HEK293 (cell line): ENCODE measurements around the gene SERPINA6.

Experiments used
- KLF16 ChIP-seq: fragments of 450-650 bp; formaldehyde crosslinking; IDR thresholded peaks from 2 replicates; pipeline ENCODE4 v1.5.1; 2017; ENCODE audit warnings: missing biosample characterization, missing genetic modification characterization
- KLF8 ChIP-seq: fragments of 450-650 bp; formaldehyde crosslinking; IDR thresholded peaks from 2 replicates; pipeline ENCODE4 v1.5.1; 2016; ENCODE audit warnings: missing biosample characterization, missing genetic modification characterization
- OSR2 ChIP-seq: fragments of 450-650 bp; formaldehyde crosslinking; IDR thresholded peaks from 2 replicates; pipeline ENCODE4 v1.5.1; 2016; ENCODE audit warnings: missing biosample characterization, missing genetic modification characterization
- REPIN1 ChIP-seq: fragments of 450-650 bp; formaldehyde crosslinking; IDR thresholded peaks from 2 replicates; pipeline ENCODE4 v1.5.1; 2017; ENCODE audit warnings: missing biosample characterization, missing genetic modification characterization, low read depth
- SCRT2 ChIP-seq: fragments of 450-650 bp; formaldehyde crosslinking; IDR thresholded peaks from 2 replicates; pipeline ENCODE4 v1.5.1; 2016; ENCODE audit warnings: missing biosample characterization, missing genetic modification characterization
- SP7 ChIP-seq: fragments of 450-650 bp; formaldehyde crosslinking; IDR thresholded peaks from 2 replicates; pipeline ENCODE4 v1.5.1; 2016; ENCODE audit warnings: missing biosample characterization, missing genetic modification characterization
- ZBTB17 ChIP-seq: fragments of 450-650 bp; formaldehyde crosslinking; IDR thresholded peaks from 2 replicates; pipeline ENCODE4 v1.5.1; 2016; ENCODE audit warnings: missing biosample characterization, missing genetic modification characterization
- ZBTB20 ChIP-seq: fragments of 450-650 bp; formaldehyde crosslinking; IDR thresholded peaks from 2 replicates; pipeline ENCODE4 v1.5.1; 2016; ENCODE audit warnings: missing biosample characterization, missing genetic modification characterization
- ZBTB7A ChIP-seq: fragments of 450-650 bp; formaldehyde crosslinking; IDR thresholded peaks from 2 replicates; pipeline ENCODE4 v1.5.1; 2016; ENCODE audit warnings: low read depth, missing biosample characterization, missing genetic modification characterization
- ZBTB8A ChIP-seq: fragments of 450-650 bp; formaldehyde crosslinking; IDR thresholded peaks from 2 replicates; pipeline ENCODE4 v1.5.1; 2016; ENCODE audit warnings: missing biosample characterization, missing genetic modification characterization
- ZEB2 ChIP-seq: fragments of 450-650 bp; formaldehyde crosslinking; IDR thresholded peaks from 2 replicates; pipeline ENCODE4 v1.5.1; 2016; ENCODE audit warnings: missing biosample characterization, missing genetic modification characterization
- ZFHX2 ChIP-seq: fragments of 450-650 bp; formaldehyde crosslinking; conservative IDR thresholded peaks from 2 replicates; pipeline ENCODE4 v1.5.1; 2016; ENCODE audit warnings: missing biosample characterization, missing genetic modification characterization
- ZFP3 ChIP-seq: fragments of 450-650 bp; formaldehyde crosslinking; IDR thresholded peaks from 2 replicates; pipeline ENCODE4 v1.5.1; 2016; ENCODE audit warnings: low read depth, missing biosample characterization, missing genetic modification characterization
- ZNF10 ChIP-seq: fragments of 450-650 bp; formaldehyde crosslinking; IDR thresholded peaks from 2 replicates; pipeline ENCODE4 v1.5.1; 2017; ENCODE audit warnings: missing biosample characterization, missing genetic modification characterization
- ZNF146 ChIP-seq: fragments of 450-650 bp; formaldehyde crosslinking; IDR thresholded peaks from 2 replicates; pipeline ENCODE4 v1.5.1; 2016; ENCODE audit warnings: missing biosample characterization, missing genetic modification characterization
- ZNF157 ChIP-seq: fragments of 450-650 bp; formaldehyde crosslinking; IDR thresholded peaks from 2 replicates; pipeline ENCODE4 v1.5.1; 2016; ENCODE audit warnings: missing biosample characterization, missing genetic modification characterization
- ZNF184 ChIP-seq: fragments of 450-650 bp; IDR thresholded peaks from 2 replicates; pipeline ENCODE4 v1.5.1; 2018; ENCODE audit warnings: missing biosample characterization, mild to moderate bottlenecking, missing genetic modification characterization
- ZNF274 ChIP-seq, 2 experiments: fragments of 200-500 bp in 1 of 2; fragments of 450-650 bp in 1 of 2; sonication (Bioruptor generic) in 1 of 2; formaldehyde crosslinking in 1 of 2; IDR thresholded peaks; 2 replicates each; pipeline versions ENCODE4 v1.5.1 to v1.6.1; 2014 to 2016; ENCODE audit warnings: borderline replicate concordance in 1 of 2, inconsistent platforms in 1 of 2, low read length in 1 of 2, missing biosample characterization in 1 of 2, missing genetic modification characterization in 1 of 2
- ZNF324 ChIP-seq: fragments of 450-650 bp; formaldehyde crosslinking; IDR thresholded peaks from 2 replicates; pipeline ENCODE4 v1.5.1; 2016; ENCODE audit warnings: missing biosample characterization, missing genetic modification characterization
- ZNF341 ChIP-seq: fragments of 450-650 bp; formaldehyde crosslinking; IDR thresholded peaks from 2 replicates; pipeline ENCODE4; 2016; ENCODE audit warnings: low read depth, missing biosample characterization, missing genetic modification characterization
- ZNF394 ChIP-seq: fragments of 450-650 bp; formaldehyde crosslinking; IDR thresholded peaks from 2 replicates; pipeline ENCODE4 v1.5.1; 2016; ENCODE audit warnings: missing biosample characterization, missing genetic modification characterization, mild to moderate bottlenecking, moderate library complexity, borderline replicate concordance
- ZNF423 ChIP-seq: fragments of 450-650 bp; formaldehyde crosslinking; IDR thresholded peaks from 2 replicates; pipeline ENCODE4 v1.5.1; 2016; ENCODE audit warnings: missing biosample characterization, missing genetic modification characterization
- ZNF473 ChIP-seq: fragments of 450-650 bp; formaldehyde crosslinking; IDR thresholded peaks from 2 replicates; pipeline ENCODE4 v1.5.1; 2017; ENCODE audit warnings: missing biosample characterization, missing genetic modification characterization
- ZNF530 ChIP-seq: fragments of 450-650 bp; formaldehyde crosslinking; IDR thresholded peaks from 2 replicates; pipeline ENCODE4 v1.5.1; 2016; ENCODE audit warnings: low read depth, missing biosample characterization, missing genetic modification characterization
- ZNF623 ChIP-seq: fragments of 450-650 bp; formaldehyde crosslinking; IDR thresholded peaks from 2 replicates; pipeline ENCODE4 v1.5.1; 2016; ENCODE audit warnings: missing biosample characterization, missing genetic modification characterization
- ZNF629 ChIP-seq: fragments of 450-650 bp; formaldehyde crosslinking; IDR thresholded peaks from 2 replicates; pipeline ENCODE4 v1.5.1; 2017; ENCODE audit warnings: missing biosample characterization, missing genetic modification characterization
- ZNF660 ChIP-seq: fragments of 450-650 bp; IDR thresholded peaks from 2 replicates; pipeline ENCODE4 v1.5.1; 2018; ENCODE audit warnings: missing biosample characterization, mild to moderate bottlenecking, missing genetic modification characterization
- ZNF776 ChIP-seq: fragments of 450-650 bp; formaldehyde crosslinking; IDR thresholded peaks from 2 replicates; pipeline ENCODE4 v1.5.0; 2017; ENCODE audit warnings: missing biosample characterization, missing genetic modification characterization, borderline replicate concordance
- TF ChIP-seq, protein P1 (sequence below): fragments of 450-650 bp; formaldehyde crosslinking; IDR thresholded peaks from 2 replicates; pipeline ENCODE4 v1.5.1; 2017; ENCODE audit warnings: missing biosample characterization, missing genetic modification characterization
- TF ChIP-seq, protein P2 (sequence below): fragments of 450-650 bp; formaldehyde crosslinking; IDR thresholded peaks from 2 replicates; pipeline ENCODE4 v1.5.1; 2016; ENCODE audit warnings: missing biosample characterization, missing genetic modification characterization
- TF ChIP-seq, protein P3 (sequence below): fragments of 450-650 bp; formaldehyde crosslinking; IDR thresholded peaks from 2 replicates; pipeline ENCODE4 v1.5.1; 2016; ENCODE audit warnings: missing biosample characterization, missing genetic modification characterization
- TF ChIP-seq, protein P4 (sequence below): fragments of 450-650 bp; formaldehyde crosslinking; IDR thresholded peaks from 2 replicates; pipeline ENCODE4 v1.5.1; 2016; ENCODE audit warnings: missing biosample characterization, missing genetic modification characterization

The SERPINA6 gene

DNA sequence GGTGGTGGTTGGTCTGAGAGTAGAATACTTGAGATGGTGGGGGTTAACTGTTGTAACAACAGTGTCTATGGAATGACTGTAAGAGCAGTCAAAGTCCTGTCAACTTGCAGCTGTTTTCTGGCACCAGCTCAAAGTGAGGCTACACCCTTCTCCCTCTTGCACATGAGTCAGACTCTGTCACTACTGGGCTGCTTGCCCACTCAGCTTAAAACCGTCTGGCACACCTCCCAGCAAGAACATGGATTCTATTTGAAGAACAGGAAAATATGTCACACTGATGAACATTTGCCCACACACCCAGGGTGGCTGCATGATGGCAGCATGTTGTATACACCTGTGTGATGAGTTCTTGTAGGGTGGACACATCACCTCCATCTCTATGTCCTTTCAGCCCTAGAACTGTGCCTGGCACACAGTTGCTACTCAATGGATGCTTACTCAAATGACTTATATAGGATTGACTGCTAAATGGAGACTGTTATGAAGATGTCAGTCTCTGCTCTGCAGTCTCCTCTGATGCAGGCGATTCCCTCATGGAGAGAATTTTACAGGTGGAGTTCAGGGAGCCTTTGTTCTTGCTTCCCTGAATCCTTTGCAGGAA, 19.3 kb upstream of the SERPINA6 start (continued):
- TF ChIP-seq, protein P1, sequence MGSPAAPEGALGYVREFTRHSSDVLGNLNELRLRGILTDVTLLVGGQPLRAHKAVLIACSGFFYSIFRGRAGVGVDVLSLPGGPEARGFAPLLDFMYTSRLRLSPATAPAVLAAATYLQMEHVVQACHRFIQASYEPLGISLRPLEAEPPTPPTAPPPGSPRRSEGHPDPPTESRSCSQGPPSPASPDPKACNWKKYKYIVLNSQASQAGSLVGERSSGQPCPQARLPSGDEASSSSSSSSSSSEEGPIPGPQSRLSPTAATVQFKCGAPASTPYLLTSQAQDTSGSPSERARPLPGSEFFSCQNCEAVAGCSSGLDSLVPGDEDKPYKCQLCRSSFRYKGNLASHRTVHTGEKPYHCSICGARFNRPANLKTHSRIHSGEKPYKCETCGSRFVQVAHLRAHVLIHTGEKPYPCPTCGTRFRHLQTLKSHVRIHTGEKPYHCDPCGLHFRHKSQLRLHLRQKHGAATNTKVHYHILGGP (tag by site-specific recombination), result no peak
- TF ChIP-seq ZNF423 (no peak), ZNF623 (tag by site-specific recombination) (no peak), ZNF184 (tag by site-specific recombination) (peak; percentile 70; the same call in 1 of the 2 replicates), ZNF10 (tag by site-specific recombination) (peak; percentile 69), REPIN1 (no peak), ZFHX2 (tag by site-specific recombination) (0 out of 2 replicates have a peak, but pooled peaks have one; percentile 8), ZNF274 (IDR thresholded peaks at IDR 0.05; ENCODE audit: low read length) (no peak), ZNF274 (tag by site-specific recombination; IDR thresholded peaks at IDR 0.05; ENCODE audit: borderline replicate concordance) (no peak), ZNF660 (tag by site-specific recombination) (peak; percentile 88), ZNF629 (tag by site-specific recombination) (peak; percentile 67), ZFP3 (tag by site-specific recombination) (no peak), ZEB2 (tag by site-specific recombination) (peak; percentile 78; the same call in 1 of the 2 replicates), ZNF324 (no peak), KLF8 (peak; percentile 60), ZNF146 (tag by site-specific recombination) (no peak), ZNF530 (no peak), ZNF776 (tag by site-specific recombination) (no peak), ZBTB17 (tag by site-specific recombination) (peak; percentile 47; the same call in 1 of the 2 replicates), ZNF341 (tag by site-specific recombination) (no peak), KLF16 (tag by site-specific recombination) (0 out of 2 replicates have a peak, but pooled peaks have one; percentile 45), SCRT2 (no peak; the same call in 1 of the 2 replicates), ZBTB20 (tag by site-specific recombination) (peak; percentile 43; the same call in 1 of the 2 replicates), ZBTB7A (tag by site-specific recombination) (no peak), ZBTB8A (tag by site-specific recombination) (no peak), ZNF157 (tag by site-specific recombination) (no peak), OSR2 (tag by site-specific recombination) (no peak), ZNF394 (tag by site-specific recombination) (peak; percentile 22; the same call in 1 of the 2 replicates), SP7 (tag by site-specific recombination) (peak; percentile 43), ZNF473 (tag by site-specific recombination) (no peak)
- TF ChIP-seq, protein P2, sequence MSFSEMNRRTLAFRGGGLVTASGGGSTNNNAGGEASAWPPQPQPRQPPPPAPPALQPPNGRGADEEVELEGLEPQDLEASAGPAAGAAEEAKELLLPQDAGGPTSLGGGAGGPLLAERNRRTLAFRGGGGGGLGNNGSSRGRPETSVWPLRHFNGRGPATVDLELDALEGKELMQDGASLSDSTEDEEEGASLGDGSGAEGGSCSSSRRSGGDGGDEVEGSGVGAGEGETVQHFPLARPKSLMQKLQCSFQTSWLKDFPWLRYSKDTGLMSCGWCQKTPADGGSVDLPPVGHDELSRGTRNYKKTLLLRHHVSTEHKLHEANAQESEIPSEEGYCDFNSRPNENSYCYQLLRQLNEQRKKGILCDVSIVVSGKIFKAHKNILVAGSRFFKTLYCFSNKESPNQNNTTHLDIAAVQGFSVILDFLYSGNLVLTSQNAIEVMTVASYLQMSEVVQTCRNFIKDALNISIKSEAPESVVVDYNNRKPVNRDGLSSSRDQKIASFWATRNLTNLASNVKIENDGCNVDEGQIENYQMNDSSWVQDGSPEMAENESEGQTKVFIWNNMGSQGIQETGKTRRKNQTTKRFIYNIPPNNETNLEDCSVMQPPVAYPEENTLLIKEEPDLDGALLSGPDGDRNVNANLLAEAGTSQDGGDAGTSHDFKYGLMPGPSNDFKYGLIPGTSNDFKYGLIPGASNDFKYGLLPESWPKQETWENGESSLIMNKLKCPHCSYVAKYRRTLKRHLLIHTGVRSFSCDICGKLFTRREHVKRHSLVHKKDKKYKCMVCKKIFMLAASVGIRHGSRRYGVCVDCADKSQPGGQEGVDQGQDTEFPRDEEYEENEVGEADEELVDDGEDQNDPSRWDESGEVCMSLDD (tag by site-specific recombination), result no peak
- TF ChIP-seq, protein P3, sequence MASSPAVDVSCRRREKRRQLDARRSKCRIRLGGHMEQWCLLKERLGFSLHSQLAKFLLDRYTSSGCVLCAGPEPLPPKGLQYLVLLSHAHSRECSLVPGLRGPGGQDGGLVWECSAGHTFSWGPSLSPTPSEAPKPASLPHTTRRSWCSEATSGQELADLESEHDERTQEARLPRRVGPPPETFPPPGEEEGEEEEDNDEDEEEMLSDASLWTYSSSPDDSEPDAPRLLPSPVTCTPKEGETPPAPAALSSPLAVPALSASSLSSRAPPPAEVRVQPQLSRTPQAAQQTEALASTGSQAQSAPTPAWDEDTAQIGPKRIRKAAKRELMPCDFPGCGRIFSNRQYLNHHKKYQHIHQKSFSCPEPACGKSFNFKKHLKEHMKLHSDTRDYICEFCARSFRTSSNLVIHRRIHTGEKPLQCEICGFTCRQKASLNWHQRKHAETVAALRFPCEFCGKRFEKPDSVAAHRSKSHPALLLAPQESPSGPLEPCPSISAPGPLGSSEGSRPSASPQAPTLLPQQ, result peak; percentile 25; the same call in 1 of the 2 replicates
- TF ChIP-seq, protein P4, sequence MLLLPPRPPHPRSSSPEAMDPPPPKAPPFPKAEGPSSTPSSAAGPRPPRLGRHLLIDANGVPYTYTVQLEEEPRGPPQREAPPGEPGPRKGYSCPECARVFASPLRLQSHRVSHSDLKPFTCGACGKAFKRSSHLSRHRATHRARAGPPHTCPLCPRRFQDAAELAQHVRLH (tag by site-specific recombination), result no peak
